Trophoblast cell (in vitro differentiated cells and primary cell): ENCODE results near the gene KCNAB1.

Experiments used
- DNase-seq, 2 donors: peaks; one replicate each; pipeline ENCODE4 v3.0.0-alpha.2; 2016
- H2AFZ ChIP-seq: 2 replicates; pipeline ENCODE4 v1.6.1; 2013; ENCODE audit warnings: low read length, moderate library complexity, mild to moderate bottlenecking; ENCODE audit not compliant: insufficient read depth, poor library complexity
- H2AK5ac ChIP-seq: 2 replicates; pipeline ENCODE4 v1.6.1; 2013; ENCODE audit warnings: mild to moderate bottlenecking, low read length
- H2BK120ac ChIP-seq: 2 replicates; pipeline ENCODE4 v1.6.1; 2013; ENCODE audit warnings: low read length, mild to moderate bottlenecking, moderate library complexity; ENCODE audit not compliant: insufficient read depth, poor library complexity
- H2BK12ac ChIP-seq: 2 replicates; pipeline ENCODE4 v1.6.1; 2013; ENCODE audit warnings: mild to moderate bottlenecking, low read length, moderate library complexity
- H2BK5ac ChIP-seq: 2 replicates; pipeline ENCODE4 v1.6.1; 2013; ENCODE audit warnings: low read length, low read depth, moderate library complexity, mild to moderate bottlenecking; ENCODE audit not compliant: poor library complexity
- H3K14ac ChIP-seq: 2 replicates; pipeline ENCODE4 v1.6.1; 2013; ENCODE audit warnings: mild to moderate bottlenecking, low read length
- H3K18ac ChIP-seq: 2 replicates; pipeline ENCODE4 v1.6.1; 2013; ENCODE audit warnings: mild to moderate bottlenecking, low read length
- H3K23ac ChIP-seq: 2 replicates; pipeline ENCODE4 v1.6.1; 2013; ENCODE audit warnings: low read length
- H3K27ac ChIP-seq: 2 replicates; pipeline ENCODE4 v1.5.1; 2013; ENCODE audit warnings: low read depth, mild to moderate bottlenecking, inconsistent platforms, low read length, moderate library complexity
- H3K27me3 ChIP-seq: 2 replicates; pipeline ENCODE4 v1.6.1; 2013; ENCODE audit warnings: inconsistent platforms, mild to moderate bottlenecking, low read length, moderate library complexity; ENCODE audit not compliant: insufficient read depth
- H3K36me3 ChIP-seq, 2 experiments: 1 replicate in 1 of 2; 2 replicates in 1 of 2; pipeline ENCODE4 v1.6.1; 2013; ENCODE audit warnings: low read length in 2 of 2, mild to moderate bottlenecking in 2 of 2, moderate library complexity in 1 of 2; ENCODE audit not compliant: insufficient read depth in 2 of 2, control insufficient read depth in 1 of 2
- H3K4ac ChIP-seq: 2 replicates; pipeline ENCODE4 v1.6.1; 2013; ENCODE audit warnings: low read depth, mild to moderate bottlenecking, low read length, moderate library complexity
- H3K4me1 ChIP-seq, 2 experiments: 1 replicate in 1 of 2; 2 replicates in 1 of 2; pipeline ENCODE4 v1.6.1; 2013; ENCODE audit warnings: low read length in 2 of 2, mild to moderate bottlenecking in 2 of 2, moderate library complexity in 1 of 2; ENCODE audit not compliant: insufficient read depth in 2 of 2, control insufficient read depth in 1 of 2
- H3K4me2 ChIP-seq: 2 replicates; pipeline ENCODE4 v1.6.1; 2013; ENCODE audit warnings: inconsistent platforms, mild to moderate bottlenecking, low read length, moderate library complexity
- H3K4me3 ChIP-seq: 2 replicates; pipeline ENCODE4 v1.5.1; 2013; ENCODE audit warnings: mild to moderate bottlenecking, low read depth, low read length, inconsistent platforms
- H3K79me1 ChIP-seq: one replicate; pipeline ENCODE4 v1.6.1; 2013; ENCODE audit warnings: low read length
- H3K79me2 ChIP-seq: 2 replicates; pipeline ENCODE4 v1.6.1; 2013; ENCODE audit warnings: low read length, mild to moderate bottlenecking; ENCODE audit not compliant: control insufficient read depth, insufficient read depth, poor library complexity
- H3K9ac ChIP-seq: 2 replicates; pipeline ENCODE4 v1.6.1; 2013; ENCODE audit warnings: mild to moderate bottlenecking, low read length
- H3K9me3 ChIP-seq: 2 replicates; pipeline ENCODE4 v1.6.1; 2013; ENCODE audit warnings: low read depth, mild to moderate bottlenecking, control low read depth, inconsistent platforms, low read length; ENCODE audit not compliant: insufficient read depth
- H4K12ac ChIP-seq: 2 replicates; pipeline ENCODE4 v1.6.1; 2013; ENCODE audit warnings: low read depth, mild to moderate bottlenecking, low read length, moderate library complexity
- H4K8ac ChIP-seq: 2 replicates; pipeline ENCODE4 v1.6.1; 2013; ENCODE audit warnings: low read depth, mild to moderate bottlenecking, low read length, moderate library complexity
- H4K91ac ChIP-seq: one replicate; pipeline ENCODE4 v1.6.1; 2013; ENCODE audit warnings: low read depth, mild to moderate bottlenecking, low read length, moderate library complexity
- WGBS: extraction: QIAGEN DNeasy Blood & Tissue Kit; methylation state at CpG from one replicate; pipeline ENCODE4 v1.1.7; 2013; ENCODE audit warnings: missing lambda C conversion rate; ENCODE audit not compliant: insufficient read length, insufficient coverage; ENCODE audit errors: extremely low coverage; 5-methylcytosine and 5-hydroxymethylcytosine counted together

Gene KCNAB1

DNA sequence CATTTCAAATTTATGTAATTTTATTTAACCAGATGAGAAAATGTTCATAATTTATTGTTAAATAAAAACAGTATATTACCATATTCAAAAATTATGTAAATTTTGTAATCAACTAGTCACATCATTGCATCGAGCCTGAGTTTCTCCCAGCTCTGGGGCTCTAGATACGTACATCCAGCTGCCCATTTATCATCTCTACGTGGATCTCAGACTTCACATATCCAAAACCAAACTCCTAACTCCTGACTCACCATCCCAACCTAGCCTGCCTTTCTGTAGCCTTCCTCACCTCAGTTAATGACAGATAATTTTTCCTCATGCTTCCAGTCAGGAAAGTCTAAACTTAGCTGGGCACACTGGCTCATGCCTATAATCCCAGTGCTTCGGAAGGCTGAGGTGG is 239.7 kb downstream of the KCNAB1 start:
- H4K91ac ChIP-seq = no peak overlapping the region
- no peak overlapping the region for H2BK120ac ChIP-seq
- no peaks in the 10 kb centered on the region for H3K79me1 ChIP-seq
- H3K36me3 ChIP-seq = no peaks in the 10 kb centered on the region
- H2AK5ac ChIP-seq = no peak overlapping the region
- H3K23ac ChIP-seq = no peak overlapping the region
- no peak overlapping the region for H3K27ac ChIP-seq
- no peaks in the 10 kb centered on the region for H3K4me1 ChIP-seq
- H2BK12ac ChIP-seq = no peak overlapping the region
- no peaks in the 10 kb centered on the region for H3K9me3 ChIP-seq
- no peak overlapping the region for H3K18ac ChIP-seq
- H2BK5ac ChIP-seq = no peak overlapping the region
- no peak overlapping the region for H3K4me3 ChIP-seq
- no peaks in the 10 kb centered on the region for H3K27me3 ChIP-seq
- no peak overlapping the region for H2AFZ ChIP-seq
- H4K8ac ChIP-seq = no peak overlapping the region
- no peak overlapping the region for H4K12ac ChIP-seq
- no peak overlapping the region for H3K4ac ChIP-seq
- no peak overlapping the region for H3K9ac ChIP-seq
- WGBS = no CpG with 5 or more reads among the region's 4 CpGs
- no peak overlapping the region for H3K14ac ChIP-seq
- H3K4me2 ChIP-seq = no peak overlapping the region
- no peaks in the 10 kb centered on the region for H3K79me2 ChIP-seq
- no peak for DNase-seq

DNA sequence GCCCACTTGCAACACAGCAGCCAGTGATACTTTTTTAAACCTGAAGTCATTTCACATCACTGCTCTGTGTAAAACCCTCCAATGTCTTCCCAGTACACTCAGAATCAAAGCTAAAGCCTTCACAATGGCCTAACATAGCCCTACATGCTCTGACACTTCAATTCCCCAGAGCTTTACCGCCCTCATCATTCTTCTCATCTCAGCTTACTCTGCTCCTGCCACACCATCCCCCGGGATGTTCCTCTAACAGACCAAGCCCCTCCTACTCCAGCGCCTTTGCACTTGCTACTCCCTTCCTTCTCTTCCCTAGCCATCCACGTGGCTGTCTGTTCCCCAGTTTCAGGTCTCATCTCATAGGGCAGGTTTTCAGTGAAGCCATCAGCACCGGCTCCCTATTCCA is 240.6 kb downstream of the KCNAB1 start:
- no peak overlapping the region for H3K9ac ChIP-seq
- H2AK5ac ChIP-seq = no peak overlapping the region

DNA sequence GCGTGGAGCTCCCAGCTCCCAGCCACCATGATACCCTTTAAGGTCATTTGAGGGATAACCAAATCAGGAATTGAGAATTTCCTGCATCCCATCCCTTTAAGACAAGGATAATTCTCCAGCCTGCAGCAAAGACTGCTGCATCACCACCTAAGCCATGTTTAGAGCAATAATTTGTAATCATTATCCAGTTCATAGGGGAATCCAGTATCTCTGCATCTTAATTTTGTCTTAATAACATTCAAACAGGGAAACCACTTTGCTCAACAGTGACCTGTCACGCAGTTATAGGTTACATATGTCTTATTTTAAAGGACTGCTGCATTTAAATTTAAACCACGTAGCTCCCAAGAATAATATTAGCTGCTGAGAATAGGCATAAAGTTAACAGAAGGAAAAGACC is 246.2 kb downstream of the KCNAB1 start:
- H2AK5ac ChIP-seq = no peak overlapping the region
- no peak overlapping the region for H4K12ac ChIP-seq
- no peak for DNase-seq
- H3K79me2 ChIP-seq = no peaks in the 10 kb centered on the region
- no peaks in the 10 kb centered on the region for H3K79me1 ChIP-seq
- no peak overlapping the region for H3K4me2 ChIP-seq
- H4K91ac ChIP-seq = no peak overlapping the region
- H3K36me3 ChIP-seq = no peaks in the 10 kb centered on the region
- no peak overlapping the region for H3K9ac ChIP-seq
- no peak overlapping the region for H2AFZ ChIP-seq
- no peak overlapping the region for H2BK5ac ChIP-seq
- H3K4me3 ChIP-seq = no peak overlapping the region
- no peak overlapping the region for H3K4ac ChIP-seq
- H4K8ac ChIP-seq = no peak overlapping the region
- no peak overlapping the region for H3K23ac ChIP-seq
- no CpG with 5 or more reads among the region's 3 CpGs for WGBS
- H2BK12ac ChIP-seq = no peak overlapping the region
- H3K9me3 ChIP-seq = no peaks in the 10 kb centered on the region
- no peaks in the 10 kb centered on the region for H3K27me3 ChIP-seq
- H3K27ac ChIP-seq = no peak overlapping the region
- H3K14ac ChIP-seq = no peak overlapping the region
- H3K4me1 ChIP-seq = no peaks in the 10 kb centered on the region
- H3K18ac ChIP-seq = no peak overlapping the region
- H2BK120ac ChIP-seq = no peak overlapping the region

More for the DNA sequence above, 240.6 kb downstream of the KCNAB1 start:
- H3K27me3 ChIP-seq = no peaks in the 10 kb centered on the region
- no peak overlapping the region for H2BK120ac ChIP-seq
- no peaks in the 10 kb centered on the region for H3K79me1 ChIP-seq
- H3K4me1 ChIP-seq = no peaks in the 10 kb centered on the region
- no peak overlapping the region for H3K14ac ChIP-seq
- no peak overlapping the region for H4K91ac ChIP-seq
- no peak for DNase-seq
- no peak overlapping the region for H4K12ac ChIP-seq
- H3K18ac ChIP-seq = no peak overlapping the region
- WGBS = no CpG with 5 or more reads among the region's 5 CpGs
- H3K23ac ChIP-seq = no peak overlapping the region
- H3K79me2 ChIP-seq = no peaks in the 10 kb centered on the region
- no peak overlapping the region for H3K4me3 ChIP-seq
- no peaks in the 10 kb centered on the region for H3K36me3 ChIP-seq
- no peak overlapping the region for H3K4ac ChIP-seq
- no peak overlapping the region for H2AFZ ChIP-seq
- no peak overlapping the region for H2BK5ac ChIP-seq
- no peak overlapping the region for H2BK12ac ChIP-seq
- no peak overlapping the region for H3K27ac ChIP-seq
- H3K9me3 ChIP-seq = no peaks in the 10 kb centered on the region
- H4K8ac ChIP-seq = no peak overlapping the region
- H3K4me2 ChIP-seq = no peak overlapping the region

DNA sequence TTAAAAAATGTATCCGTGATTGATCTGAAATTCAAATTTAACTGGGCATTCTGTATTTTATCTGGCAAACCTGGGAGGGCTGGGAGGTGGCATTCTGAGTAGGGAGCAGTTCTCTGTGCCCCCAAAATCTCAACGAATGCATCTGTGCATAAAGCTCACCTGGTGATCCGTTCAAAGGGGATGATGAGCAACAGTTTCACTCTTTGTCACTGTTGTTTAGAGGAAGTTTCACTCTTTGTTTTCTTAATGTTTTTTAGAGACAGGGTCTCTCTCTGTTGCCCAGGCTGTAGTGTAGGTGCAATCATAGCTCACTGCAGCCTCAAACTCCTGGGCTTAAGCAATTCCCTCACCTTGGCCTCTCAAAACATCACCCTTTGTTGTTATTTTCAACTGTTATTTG is 247.8 kb downstream of the KCNAB1 start:
- H3K79me1 ChIP-seq = no peaks in the 10 kb centered on the region
- no peak overlapping the region for H2BK5ac ChIP-seq
- H3K79me2 ChIP-seq = no peaks in the 10 kb centered on the region
- no peak overlapping the region for H3K4ac ChIP-seq
- H2AFZ ChIP-seq = no peak overlapping the region
- no peak overlapping the region for H3K4me3 ChIP-seq
- no peak overlapping the region for H3K27ac ChIP-seq
- no peaks in the 10 kb centered on the region for H3K9me3 ChIP-seq
- H2BK12ac ChIP-seq = no peak overlapping the region
- no peak overlapping the region for H3K18ac ChIP-seq
- no peak overlapping the region for H3K9ac ChIP-seq
- H3K4me1 ChIP-seq = no peaks in the 10 kb centered on the region
- DNase-seq = no peak
- no peak overlapping the region for H2BK120ac ChIP-seq
- no peaks in the 10 kb centered on the region for H3K27me3 ChIP-seq
- H4K8ac ChIP-seq = no peak overlapping the region
- H4K91ac ChIP-seq = no peak overlapping the region
- no peak overlapping the region for H4K12ac ChIP-seq
- H2AK5ac ChIP-seq = no peak overlapping the region
- H3K36me3 ChIP-seq = no peaks in the 10 kb centered on the region
- H3K23ac ChIP-seq = no peak overlapping the region
- no peak overlapping the region for H3K14ac ChIP-seq
- WGBS = no CpG with 5 or more reads among the region's 3 CpGs
- H3K4me2 ChIP-seq = no peak overlapping the region
